Measurements from ENCODE around the gene SLC1A2. TPM values are rescaled to one million over a fixed set of nuclear protein-coding genes. Genes with fewer than 3 reads are reported as not detected.

Gene SLC1A2
- total and polyA plus RNA-seq, 8 donors, result 0.89 to 31.8 (median 18.9) TPM

DNA sequence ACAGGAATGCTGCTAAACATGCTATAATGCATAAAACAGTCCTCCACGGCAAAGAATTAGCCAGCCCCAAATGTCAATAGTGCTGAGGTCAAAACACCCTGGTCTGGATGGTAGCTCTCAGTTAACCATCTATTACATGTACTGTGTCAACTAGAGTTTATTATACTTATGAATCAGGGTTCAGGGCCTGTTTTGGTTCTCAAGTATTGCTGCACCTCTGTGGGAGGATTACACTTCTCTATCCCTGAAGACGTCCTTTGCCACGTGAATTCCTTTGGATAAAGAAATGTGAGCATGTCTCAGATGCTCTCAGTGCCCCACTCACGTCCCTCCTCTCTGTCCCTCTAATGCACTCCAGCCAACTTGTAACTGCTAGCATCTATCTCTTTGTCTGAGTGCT, 53.4 kb downstream of the SLC1A2 start:
- DNase-seq, result no peak
- Histone ChIP-seq H3K36me3 (no peaks in the 10 kb centered on the region), H3K4me3 (no peak overlapping the region), H3K27me3 (no peaks in the 10 kb centered on the region), H3K9me3 (no peaks in the 10 kb centered on the region), H3K4me1 (peaks cover 11 to 21% of the 10 kb centered on the region in 2 donors), H3K27ac (no peak overlapping the region)
- TF ChIP-seq, protein P1, sequence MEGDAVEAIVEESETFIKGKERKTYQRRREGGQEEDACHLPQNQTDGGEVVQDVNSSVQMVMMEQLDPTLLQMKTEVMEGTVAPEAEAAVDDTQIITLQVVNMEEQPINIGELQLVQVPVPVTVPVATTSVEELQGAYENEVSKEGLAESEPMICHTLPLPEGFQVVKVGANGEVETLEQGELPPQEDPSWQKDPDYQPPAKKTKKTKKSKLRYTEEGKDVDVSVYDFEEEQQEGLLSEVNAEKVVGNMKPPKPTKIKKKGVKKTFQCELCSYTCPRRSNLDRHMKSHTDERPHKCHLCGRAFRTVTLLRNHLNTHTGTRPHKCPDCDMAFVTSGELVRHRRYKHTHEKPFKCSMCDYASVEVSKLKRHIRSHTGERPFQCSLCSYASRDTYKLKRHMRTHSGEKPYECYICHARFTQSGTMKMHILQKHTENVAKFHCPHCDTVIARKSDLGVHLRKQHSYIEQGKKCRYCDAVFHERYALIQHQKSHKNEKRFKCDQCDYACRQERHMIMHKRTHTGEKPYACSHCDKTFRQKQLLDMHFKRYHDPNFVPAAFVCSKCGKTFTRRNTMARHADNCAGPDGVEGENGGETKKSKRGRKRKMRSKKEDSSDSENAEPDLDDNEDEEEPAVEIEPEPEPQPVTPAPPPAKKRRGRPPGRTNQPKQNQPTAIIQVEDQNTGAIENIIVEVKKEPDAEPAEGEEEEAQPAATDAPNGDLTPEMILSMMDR (IDR thresholded peaks at IDR 0.05), result no peak
- no peak for ATAC-seq
- intact Hi-C loops (cut with DNase I), result no loop called here

DNA sequence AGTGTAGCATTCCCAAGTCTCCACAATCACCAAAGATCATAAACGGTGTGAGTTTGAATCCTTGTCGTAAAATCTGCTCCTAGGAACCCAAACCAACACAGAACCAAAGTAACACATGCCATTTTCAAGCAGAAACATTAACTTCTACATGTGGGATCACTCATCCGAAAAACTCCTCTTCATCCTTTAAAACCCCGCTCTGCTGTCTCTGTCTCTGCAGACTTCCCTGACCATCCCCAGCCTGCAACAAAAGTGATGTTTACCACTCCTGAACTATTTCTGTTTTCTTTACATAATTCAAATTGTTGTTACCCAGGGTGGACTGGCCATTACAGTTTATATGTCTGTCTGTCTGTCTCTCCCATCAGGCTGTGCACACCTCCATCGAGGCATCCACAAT, 54.0 kb downstream of the SLC1A2 start:
- TF ChIP-seq, protein P1 (IDR thresholded peaks at IDR 0.05), result no peak

DNA sequence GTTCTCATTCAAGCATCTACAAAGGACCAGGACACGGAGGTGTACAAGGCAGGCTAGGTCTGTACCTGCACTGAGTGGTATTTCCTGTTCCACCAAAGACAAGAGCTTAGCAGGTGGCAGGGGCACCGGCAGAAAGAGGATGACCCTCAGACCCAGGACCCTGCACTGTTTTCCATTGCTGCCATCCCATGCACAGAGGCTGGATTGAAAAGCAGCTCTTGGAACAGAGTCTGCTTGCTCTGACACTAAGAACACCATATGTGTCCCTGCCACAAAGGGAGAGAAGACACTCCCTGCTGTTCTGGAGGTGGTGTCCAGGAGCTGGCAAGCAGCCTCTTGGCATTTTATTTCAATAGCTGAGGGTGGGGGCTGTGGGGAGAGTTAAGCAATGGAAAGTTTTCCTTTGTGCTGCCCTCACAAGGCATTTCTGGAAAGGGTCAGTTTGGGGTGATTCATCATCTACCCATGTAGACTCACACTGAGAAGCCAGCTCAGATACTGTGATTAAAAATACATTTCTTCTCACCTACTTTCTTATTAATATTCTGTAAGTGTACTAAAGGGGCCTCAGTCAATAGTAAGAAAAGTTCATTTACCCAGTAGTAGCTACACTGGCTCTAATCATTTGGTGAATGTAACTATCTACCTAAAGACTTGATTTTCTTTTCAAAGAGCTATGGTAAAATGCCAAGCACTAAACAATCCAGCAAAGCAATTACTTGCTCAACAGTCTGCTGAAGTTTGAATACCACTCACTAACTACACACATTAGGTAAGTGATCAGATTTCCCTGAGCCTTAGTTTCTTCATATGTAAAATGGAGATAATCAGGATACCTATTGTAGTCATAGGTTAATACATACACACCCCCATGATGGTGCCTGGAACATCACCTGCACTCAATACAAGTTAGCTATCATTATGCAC, 55.2 kb downstream of the SLC1A2 start:
- Histone ChIP-seq H3K9me3 (no peaks in the 10 kb centered on the region), H3K4me1 (peaks cover 11 to 22% of the 10 kb centered on the region in 2 donors), H3K4me3 (no peak overlapping the region), H3K36me3 (no peaks in the 10 kb centered on the region), H3K27ac (peak overlapping the region; percentile 38 to 55), H3K27me3 (no peaks in the 10 kb centered on the region)
- intact Hi-C loops (cut with DNase I), result no loop called here
- ATAC-seq (peak; percentile 88), DNase-seq (peak in 2 of 4 donors; percentile 28 to 59)
- TF ChIP-seq, protein P1 (IDR thresholded peaks at IDR 0.05), result no peak

More for the DNA sequence above, 54.0 kb downstream of the SLC1A2 start:
- no peaks in the 10 kb centered on the region for H3K36me3 ChIP-seq
- no peaks in the 10 kb centered on the region for H3K9me3 ChIP-seq
- no peaks in the 10 kb centered on the region for H3K27me3 ChIP-seq
- peaks cover 11 to 21% of the 10 kb centered on the region in 2 donors for H3K4me1 ChIP-seq
- no peak for ATAC-seq
- H3K4me3 ChIP-seq, result no peak overlapping the region
- no peak for DNase-seq
- H3K27ac ChIP-seq, result no peak overlapping the region
- intact Hi-C loops (cut with DNase I), result no loop called here

DNA sequence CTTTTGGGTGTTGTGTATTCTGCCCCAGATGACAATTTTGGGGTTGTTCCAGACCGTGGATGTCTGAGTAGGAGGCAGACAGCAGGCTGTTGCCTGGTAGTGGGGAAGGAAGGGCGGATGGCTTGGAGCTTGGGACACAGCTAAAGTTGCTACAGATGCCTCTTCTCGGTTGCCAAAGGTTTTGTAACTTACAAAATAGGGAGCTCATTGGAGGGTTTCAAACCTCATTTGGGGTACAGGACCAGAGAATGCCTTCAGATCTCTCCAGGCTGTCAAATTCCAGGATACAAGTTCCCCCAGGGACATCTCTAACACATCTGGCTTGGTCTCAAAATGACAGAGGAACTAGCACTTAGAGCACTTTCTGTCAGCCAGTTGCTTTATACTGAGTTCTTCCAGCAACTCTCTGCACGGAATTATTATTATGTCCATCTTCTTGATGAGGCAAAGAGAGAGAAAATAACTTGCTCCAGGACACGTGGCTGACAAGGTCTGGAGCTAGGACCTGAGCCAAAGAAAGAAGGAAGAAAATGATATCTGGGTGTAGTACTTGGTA, 56.0 kb downstream of the SLC1A2 start:
- ATAC-seq (no peak), DNase-seq (no peak)
- TF ChIP-seq, protein P1 (IDR thresholded peaks at IDR 0.05), result no peak
- no peaks in the 10 kb centered on the region for H3K27me3 ChIP-seq
- no peaks in the 10 kb centered on the region for H3K9me3 ChIP-seq
- peak overlapping the region in 1 of 2 donors; percentile 55 for H3K27ac ChIP-seq
- intact Hi-C loops (cut with DNase I), result no loop called here
- no peak overlapping the region for H3K4me3 ChIP-seq
- peaks cover 11 to 27% of the 10 kb centered on the region in 2 donors for H3K4me1 ChIP-seq
- H3K36me3 ChIP-seq, result no peaks in the 10 kb centered on the region

DNA sequence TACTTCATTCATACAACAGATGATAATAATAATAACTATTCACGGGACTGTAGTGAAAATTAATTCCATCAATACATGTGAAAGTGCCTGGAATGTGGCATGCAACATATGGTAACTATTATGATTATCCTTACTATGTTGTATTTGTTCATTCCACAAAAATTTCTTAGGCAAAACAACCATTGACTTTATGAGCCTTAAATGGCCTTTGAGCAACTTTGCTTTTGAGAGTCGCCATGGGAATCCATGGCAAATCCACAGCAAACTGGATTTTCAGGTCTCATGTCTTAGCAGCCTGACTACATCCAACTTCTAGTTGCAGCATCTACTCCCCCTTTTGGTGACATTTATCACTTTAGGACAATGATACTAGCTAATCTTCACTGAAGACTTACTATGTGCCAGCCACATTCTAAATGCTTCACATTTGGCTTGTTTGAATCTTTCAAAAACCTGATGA, 56.8 kb downstream of the SLC1A2 start:
- Histone ChIP-seq H3K9me3 (no peaks in the 10 kb centered on the region), H3K4me3 (no peak overlapping the region), H3K27ac (no peak overlapping the region), H3K27me3 (no peaks in the 10 kb centered on the region), H3K4me1 (peaks cover 11 to 30% of the 10 kb centered on the region in 2 donors), H3K36me3 (no peaks in the 10 kb centered on the region)
- no peak for DNase-seq
- ATAC-seq, result no peak
- TF ChIP-seq, protein P1 (IDR thresholded peaks at IDR 0.05), result no peak
- intact Hi-C loops (cut with DNase I), result no loop called here
